ENCODE results near the gene GATA2. TPM values are rescaled to one million over a fixed set of nuclear protein-coding genes. Genes with fewer than 3 reads are reported as not detected.

Gene GATA2
- total and polyA plus RNA-seq, 2 of the 8 experiments (the other 6 are each of a cell fraction or from before 2014, with no cell fraction given): 0.03 to 0.30 TPM

GRCh38 chr3:128503164-128503651 is 10.2 kb upstream of the GATA2 start (continued):
- no peak for TF ChIP-seq SP2 (IDR thresholded peaks at IDR 0.05; ENCODE audit: low read length)
- TF ChIP-seq BACH1 (IDR thresholded peaks at IDR 0.05; ENCODE audit: low read length): no peak
- no peak for TF ChIP-seq EZH2 (IDR thresholded peaks at IDR 0.05; ENCODE audit: low read depth, low read length, severe bottlenecking)
